K562 (cell line): ENCODE data around the gene HIVEP2. TPM values are rescaled to one million over a fixed set of nuclear protein-coding genes. Genes with fewer than 3 reads are reported as not detected.

Experiments used
- ATAC-seq: fragments of 200-7000 bp; cut with Tn5 transposase; 3 replicates; pipeline ENCODE4 v1.9.1; 2020; ENCODE audit warnings: moderate library complexity
- BruUV-seq: library from RNA; stranded (reverse); fragments of 400-500 nt; replicated peaks from 2 replicates; lab custom pipeline; 2021; lab: Mats Ljungman, UMichigan
- CTCF ChIA-PET: fragments of 300-600 bp; formaldehyde crosslinking; extraction: SDS; loops from one replicate; lab custom pipeline; 2021; ENCODE audit warnings: low intra/inter-chr PET ratio; lab: Yijun Ruan, JAX
- POLR2A ChIA-PET: fragments of 300-600, 350-650 bp; sonication (Branson Sonifier 250); formaldehyde crosslinking; extraction: SDS; loops from one replicate; lab custom pipeline; 2021; ENCODE audit warnings: antibody characterized with exemption, inconsistent platforms; lab: Yijun Ruan, JAX
- DNase-seq, 4 experiments: peaks; one replicate each; pipeline versions ENCODE4 v3.0.0 to v3.0.0-alpha.2; 2011 to 2018; ENCODE audit warnings: low spot score in 3 of 4, mixed read lengths in 3 of 4; ENCODE audit errors: extremely low read depth in 1 of 4
- FAIRE-seq: peaks from 2 replicates; lab custom pipeline; 2011; peaks lifted over from hg19 to GRCh38; lab: Jason Lieb, UNC
- H2AFZ ChIP-seq: 2 replicates; pipeline ENCODE4 v1.6.0; 2011; ENCODE audit warnings: low read depth, low read length, control low read depth, inconsistent platforms
- H3K27ac ChIP-seq: fragments of 200-600 bp; 3 replicates; pipeline ENCODE4 v1.8.0; 2011; ENCODE audit warnings: low read depth, mild to moderate bottlenecking, control low read depth, inconsistent platforms, low read length, moderate library complexity, mixed read lengths; ENCODE audit errors: extremely low read depth
- H3K27me3 ChIP-seq, 2 experiments: fragments of 300-600 bp in 1 of 2; 2 replicates in 1 of 2; 3 replicates in 1 of 2; pipeline versions ENCODE4 v1.6.0 to v1.8.0; 2011; ENCODE audit warnings: inconsistent platforms in 2 of 2, low read length in 2 of 2, mild to moderate bottlenecking in 1 of 2, mixed read lengths in 1 of 2, moderate library complexity in 1 of 2; ENCODE audit not compliant: control insufficient read depth in 2 of 2, insufficient read depth in 2 of 2
- H3K36me3 ChIP-seq: fragments of 300-600 bp; 3 replicates; pipeline ENCODE4 v1.8.0; 2011; ENCODE audit warnings: mild to moderate bottlenecking, low read length, inconsistent platforms; ENCODE audit not compliant: control insufficient read depth, insufficient read depth
- H3K4me1 ChIP-seq, 2 experiments: fragments of 200-600 bp in 1 of 2; replicated peaks in 1 of 2; 2 replicates in 1 of 2; 3 replicates in 1 of 2; pipeline versions ENCODE4 v1.5.1 to v1.8.0; 2011; ENCODE audit warnings: inconsistent platforms in 2 of 2, low read length in 2 of 2, mild to moderate bottlenecking in 1 of 2, mixed read lengths in 1 of 2, moderate library complexity in 1 of 2; ENCODE audit not compliant: control insufficient read depth in 2 of 2, insufficient read depth in 2 of 2
- H3K4me2 ChIP-seq: 2 replicates; pipeline ENCODE4 v1.6.1; 2011; ENCODE audit warnings: low read length, control low read depth, inconsistent platforms, mixed read lengths; ENCODE audit not compliant: insufficient read depth
- H3K4me3 ChIP-seq: fragments of 200-600 bp; sonication (generic), shearing (Covaris generic); 2 replicates; pipeline ENCODE4 v1.5.1; 2016; ENCODE audit warnings: control low read depth, inconsistent platforms
- H3K79me2 ChIP-seq: fragments of 200-600 bp; 3 replicates; pipeline ENCODE4 v1.8.0; 2011; ENCODE audit warnings: low read length, inconsistent platforms; ENCODE audit not compliant: control insufficient read depth, insufficient read depth
- H3K9ac ChIP-seq, 2 experiments: 2 replicates each; pipeline versions ENCODE4 v1.6.0 to v1.6.1; 2011; ENCODE audit warnings: low read depth in 2 of 2, low read length in 2 of 2, control low read depth in 1 of 2, inconsistent platforms in 1 of 2, mild to moderate bottlenecking in 1 of 2, mixed read lengths in 1 of 2; ENCODE audit not compliant: insufficient read depth in 1 of 2
- H3K9me1 ChIP-seq: one replicate; pipeline ENCODE4 v1.6.0; 2011; ENCODE audit warnings: inconsistent platforms, mild to moderate bottlenecking, low read length, moderate library complexity; ENCODE audit not compliant: control insufficient read depth, insufficient read depth
- H3K9me3 ChIP-seq: replicated peaks from 2 replicates; pipeline ENCODE4 v1.5.1; 2011; ENCODE audit warnings: low read depth, low read length, inconsistent platforms; ENCODE audit not compliant: control insufficient read depth, insufficient read depth
- H4K20me1 ChIP-seq: replicated peaks from 2 replicates; pipeline ENCODE4 v1.6.1; 2011; ENCODE audit warnings: low read length, inconsistent platforms, mixed read lengths; ENCODE audit not compliant: control insufficient read depth, insufficient read depth
- BACH1 ChIP-seq: fragments of 200-800 bp; sonication (Bioruptor generic); IDR thresholded peaks from 2 replicates; pipeline ENCODE4 v1.6.1; 2016; ENCODE audit warnings: missing genetic modification characterization, missing compliant biosample characterization
- CHD4 ChIP-seq: fragments of 200-600 bp; sonication (generic); IDR thresholded peaks from 3 replicates; pipeline ENCODE4 v1.6.1; 2012; ENCODE audit warnings: low read depth, mild to moderate bottlenecking, mixed read lengths, low read length, inconsistent platforms; ENCODE audit not compliant: insufficient read depth, insufficient replicate concordance, poor library complexity, severe bottlenecking
- ELF1 ChIP-seq: fragments of 200-800 bp; sonication (Bioruptor generic); IDR thresholded peaks from 2 replicates; pipeline ENCODE4 v1.6.1; 2016; ENCODE audit warnings: missing genetic modification characterization, missing compliant biosample characterization
- HDAC3 ChIP-seq: fragments of 450-650 bp; IDR thresholded peaks from 2 replicates; pipeline ENCODE4 v1.6.1; 2018; ENCODE audit warnings: borderline replicate concordance, mild to moderate bottlenecking, moderate library complexity; ENCODE audit not compliant: partially characterized antibody
- HDAC6 ChIP-seq: IDR thresholded peaks from 2 replicates; pipeline ENCODE4 v1.6.1; 2012; ENCODE audit warnings: low read depth, mild to moderate bottlenecking, control low read depth, inconsistent platforms, low read length, moderate library complexity
- KDM1A ChIP-seq, 2 experiments: fragments of 450-650 bp; IDR thresholded peaks; 2 replicates each; pipeline ENCODE4 v1.6.1; 2016; ENCODE audit warnings: mild to moderate bottlenecking in 2 of 2
- SMARCA5 ChIP-seq: fragments of 450-650 bp; IDR thresholded peaks from 2 replicates; pipeline ENCODE4 v1.6.1; 2016
- SMARCC2 ChIP-seq: fragments of 450-650 bp; IDR thresholded peaks from 2 replicates; pipeline ENCODE4 v1.6.1; 2017; ENCODE audit warnings: antibody characterized with exemption, moderate library complexity, mild to moderate bottlenecking, low read depth
- ZNF124 ChIP-seq: sonication (generic); formaldehyde crosslinking; IDR thresholded peaks from 2 replicates; pipeline ENCODE4 v1.8.1; 2022; ENCODE audit warnings: missing genetic modification reagents
- ZNF384 ChIP-seq: IDR thresholded peaks from 2 replicates; pipeline ENCODE4 v1.6.1; 2012; ENCODE audit warnings: low read depth, low read length, improper control_type of control experiment
- WGBS: fragments of 100-300 bp; shearing (Covaris generic); methylation state at CpG from one replicate; pipeline ENCODE4 v1.1.6; 2016; ENCODE audit warnings: low coverage, mixed read lengths; ENCODE audit not compliant: insufficient coverage; ENCODE audit errors: missing lambda C conversion rate; 5-methylcytosine and 5-hydroxymethylcytosine counted together
- in situ Hi-C: fragments of 300-500 bp; cut with MboI; formaldehyde crosslinking; loops from 4 replicates; pipeline ENCODE4 v1.15.0; 2018; ENCODE audit warnings: inconsistent platforms, mixed read lengths
- intact Hi-C: fragments of 100-400 bp; cut with micrococcal nuclease; formaldehyde crosslinking; loops from 2 replicates; pipeline ENCODE4 v1.14.2; 2022
- polyA plus RNA-seq, 8 experiments: library from polyadenylated mRNA; depleted of rRNA in 4 of 8; stranded (reverse) in 5 of 8; unstranded in 3 of 8; fragments of >200 nt; fragmentation: Nextera tagmentation in 2 of 8; fragmentation: Illumina TruSeq in 1 of 8; extraction: Ambion mirVana in 2 of 8; extraction: Trizol in 1 of 8; gene quantifications; 2 replicates each; pipeline versions ENCODE4 v1.2.1 to v1.2.3, GENCODE V29; 2011 to 2014; ENCODE audit warnings: inconsistent platforms in 1 of 8, missing spikeins in 1 of 8
- total RNA-seq, 7 experiments: library from RNA; depleted of rRNA in 6 of 7; stranded (reverse); fragments of >200 nt in 6 of 7; fragmentation: Illumina TruSeq in 2 of 7; extraction: Trizol in 2 of 7; gene quantifications; 2 replicates each; pipeline versions ENCODE4 v1.2.1 to v1.2.3, GENCODE V29; 2011 to 2021; ENCODE audit warnings: low replicate concordance in 1 of 7
- TF ChIP-seq, protein P1 (sequence below): fragments of 250-450 bp; sonication (Bioruptor Pico); IDR thresholded peaks from 2 replicates; pipeline ENCODE4 v1.9.0; 2021; ENCODE audit warnings: mild to moderate bottlenecking
- TF ChIP-seq, protein P2 (sequence below), 2 experiments: fragments of 200-800 bp in 1 of 2; sonication (Bioruptor generic) in 1 of 2; sonication (generic) in 1 of 2; formaldehyde crosslinking in 1 of 2; IDR thresholded peaks in 1 of 2; conservative IDR thresholded peaks in 1 of 2; 2 replicates each; pipeline versions ENCODE4 v1.5.0 to v1.6.1; 2016 to 2020; ENCODE audit warnings: missing compliant biosample characterization in 1 of 2, missing genetic modification characterization in 1 of 2, missing genetic modification reagents in 1 of 2
- TF ChIP-seq, protein P3 (sequence below), 2 experiments: fragments of 150-350 bp in 1 of 2; IDR thresholded peaks; 2 replicates each; pipeline ENCODE4 v1.6.1; 2012 to 2016; ENCODE audit warnings: low read depth in 2 of 2, low read length in 2 of 2, mild to moderate bottlenecking in 1 of 2, moderate library complexity in 1 of 2
- TF ChIP-seq, protein P4 (sequence below): fragments of 450-650 bp; IDR thresholded peaks from 2 replicates; pipeline ENCODE4 v1.6.1; 2017; ENCODE audit warnings: mild to moderate bottlenecking, moderate library complexity
- TF ChIP-seq, protein P5 (sequence below): fragments of 250-450 bp; sonication (Bioruptor Pico); IDR thresholded peaks from 2 replicates; pipeline ENCODE4 v1.8.0; 2021; ENCODE audit warnings: mild to moderate bottlenecking, moderate library complexity

The HIVEP2 gene
- total and polyA plus RNA-seq, 9 of the 15 experiments (the other 6 are each of a cell fraction or from before 2014, with no cell fraction given) = under 0.01 to 1.2 (median 0.31) TPM

DNA sequence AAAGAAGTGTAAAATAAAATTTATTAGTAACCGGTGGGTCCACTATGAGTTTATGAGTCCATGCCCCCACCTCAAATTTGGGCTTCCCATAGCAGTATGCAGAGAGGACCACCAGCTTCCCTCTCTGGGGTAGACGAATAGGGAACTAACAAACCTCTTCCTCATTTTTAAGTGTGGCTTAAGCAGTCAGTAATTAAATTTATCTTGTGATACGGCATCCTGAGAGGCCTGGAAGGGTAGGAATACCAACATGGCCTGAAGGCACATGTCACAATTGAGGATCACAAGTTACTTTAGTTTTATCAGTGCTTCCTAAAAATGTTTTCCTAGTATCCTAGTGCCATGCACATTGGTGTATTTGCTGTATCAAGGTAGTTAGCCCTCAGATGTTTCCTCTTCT lies 239.9 kb downstream of the HIVEP2 start:
- Histone ChIP-seq H3K9me1 (no peaks in the 10 kb centered on the region), H3K27me3 (no peaks in the 10 kb centered on the region), H3K9ac (no peak overlapping the region), H3K27ac (no peak overlapping the region), H4K20me1 (no peaks in the 10 kb centered on the region), H2AFZ (no peak overlapping the region), H3K9me3 (no peaks in the 10 kb centered on the region), H3K79me2 (no peaks in the 10 kb centered on the region), H3K4me2 (no peak overlapping the region), H3K36me3 (no peaks in the 10 kb centered on the region), H3K4me1 (no peaks in the 10 kb centered on the region; a peak in 2 of 5 replicates), H3K4me3 (no peak overlapping the region)
- no peak for FAIRE-seq
- WGBS = 6% methylated on average over 3 of the region's 3 CpGs
- no peak for DNase-seq
- POLR2A ChIA-PET = interaction anchor here (1.1 kb wide), 1 partner anchor 12 kb away, joined by 3 read pairs; no protein-coding TSS in a partner anchor
- in situ Hi-C loops (no loop called here), intact Hi-C loops (no loop called here)
- CTCF ChIA-PET = no interaction called here
- BruUV-seq = no TSS peak
- no peak for ATAC-seq
- TF ChIP-seq, protein P1, sequence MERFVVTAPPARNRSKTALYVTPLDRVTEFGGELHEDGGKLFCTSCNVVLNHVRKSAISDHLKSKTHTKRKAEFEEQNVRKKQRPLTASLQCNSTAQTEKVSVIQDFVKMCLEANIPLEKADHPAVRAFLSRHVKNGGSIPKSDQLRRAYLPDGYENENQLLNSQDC = no peak
- TF ChIP-seq, protein P2, sequence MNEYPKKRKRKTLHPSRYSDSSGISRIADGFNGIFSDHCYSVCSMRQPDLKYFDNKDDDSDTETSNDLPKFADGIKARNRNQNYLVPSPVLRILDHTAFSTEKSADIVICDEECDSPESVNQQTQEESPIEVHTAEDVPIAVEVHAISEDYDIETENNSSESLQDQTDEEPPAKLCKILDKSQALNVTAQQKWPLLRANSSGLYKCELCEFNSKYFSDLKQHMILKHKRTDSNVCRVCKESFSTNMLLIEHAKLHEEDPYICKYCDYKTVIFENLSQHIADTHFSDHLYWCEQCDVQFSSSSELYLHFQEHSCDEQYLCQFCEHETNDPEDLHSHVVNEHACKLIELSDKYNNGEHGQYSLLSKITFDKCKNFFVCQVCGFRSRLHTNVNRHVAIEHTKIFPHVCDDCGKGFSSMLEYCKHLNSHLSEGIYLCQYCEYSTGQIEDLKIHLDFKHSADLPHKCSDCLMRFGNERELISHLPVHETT (CRISPR knock-in tag; conservative IDR thresholded peaks at IDR 0.05 in 1 of 2, IDR thresholded peaks at IDR 0.05 in 1 of 2) = no peak
- no peak for TF ChIP-seq BACH1 (tag)
- TF ChIP-seq, protein P3, sequence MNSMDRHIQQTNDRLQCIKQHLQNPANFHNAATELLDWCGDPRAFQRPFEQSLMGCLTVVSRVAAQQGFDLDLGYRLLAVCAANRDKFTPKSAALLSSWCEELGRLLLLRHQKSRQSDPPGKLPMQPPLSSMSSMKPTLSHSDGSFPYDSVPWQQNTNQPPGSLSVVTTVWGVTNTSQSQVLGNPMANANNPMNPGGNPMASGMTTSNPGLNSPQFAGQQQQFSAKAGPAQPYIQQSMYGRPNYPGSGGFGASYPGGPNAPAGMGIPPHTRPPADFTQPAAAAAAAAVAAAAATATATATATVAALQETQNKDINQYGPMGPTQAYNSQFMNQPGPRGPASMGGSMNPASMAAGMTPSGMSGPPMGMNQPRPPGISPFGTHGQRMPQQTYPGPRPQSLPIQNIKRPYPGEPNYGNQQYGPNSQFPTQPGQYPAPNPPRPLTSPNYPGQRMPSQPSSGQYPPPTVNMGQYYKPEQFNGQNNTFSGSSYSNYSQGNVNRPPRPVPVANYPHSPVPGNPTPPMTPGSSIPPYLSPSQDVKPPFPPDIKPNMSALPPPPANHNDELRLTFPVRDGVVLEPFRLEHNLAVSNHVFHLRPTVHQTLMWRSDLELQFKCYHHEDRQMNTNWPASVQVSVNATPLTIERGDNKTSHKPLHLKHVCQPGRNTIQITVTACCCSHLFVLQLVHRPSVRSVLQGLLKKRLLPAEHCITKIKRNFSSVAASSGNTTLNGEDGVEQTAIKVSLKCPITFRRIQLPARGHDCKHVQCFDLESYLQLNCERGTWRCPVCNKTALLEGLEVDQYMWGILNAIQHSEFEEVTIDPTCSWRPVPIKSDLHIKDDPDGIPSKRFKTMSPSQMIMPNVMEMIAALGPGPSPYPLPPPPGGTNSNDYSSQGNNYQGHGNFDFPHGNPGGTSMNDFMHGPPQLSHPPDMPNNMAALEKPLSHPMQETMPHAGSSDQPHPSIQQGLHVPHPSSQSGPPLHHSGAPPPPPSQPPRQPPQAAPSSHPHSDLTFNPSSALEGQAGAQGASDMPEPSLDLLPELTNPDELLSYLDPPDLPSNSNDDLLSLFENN (IDR thresholded peaks at IDR 0.05; ENCODE audit: low read depth in 2 of 2, low read length in 2 of 2) = no peak
- TF ChIP-seq ZNF124 = no peak
- TF ChIP-seq, protein P4, sequence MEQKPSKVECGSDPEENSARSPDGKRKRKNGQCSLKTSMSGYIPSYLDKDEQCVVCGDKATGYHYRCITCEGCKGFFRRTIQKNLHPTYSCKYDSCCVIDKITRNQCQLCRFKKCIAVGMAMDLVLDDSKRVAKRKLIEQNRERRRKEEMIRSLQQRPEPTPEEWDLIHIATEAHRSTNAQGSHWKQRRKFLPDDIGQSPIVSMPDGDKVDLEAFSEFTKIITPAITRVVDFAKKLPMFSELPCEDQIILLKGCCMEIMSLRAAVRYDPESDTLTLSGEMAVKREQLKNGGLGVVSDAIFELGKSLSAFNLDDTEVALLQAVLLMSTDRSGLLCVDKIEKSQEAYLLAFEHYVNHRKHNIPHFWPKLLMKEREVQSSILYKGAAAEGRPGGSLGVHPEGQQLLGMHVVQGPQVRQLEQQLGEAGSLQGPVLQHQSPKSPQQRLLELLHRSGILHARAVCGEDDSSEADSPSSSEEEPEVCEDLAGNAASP = no peak
- TF ChIP-seq HDAC6 = no peak
- TF ChIP-seq SMARCA5 = no peak
- no peak for TF ChIP-seq KDM1A (IDR thresholded peaks at IDR 0.05)
- TF ChIP-seq ELF1 (tag) = no peak
- TF ChIP-seq SMARCC2 = no peak
- no peak for TF ChIP-seq ZNF384
- no peak for TF ChIP-seq CHD4
- TF ChIP-seq, protein P5, sequence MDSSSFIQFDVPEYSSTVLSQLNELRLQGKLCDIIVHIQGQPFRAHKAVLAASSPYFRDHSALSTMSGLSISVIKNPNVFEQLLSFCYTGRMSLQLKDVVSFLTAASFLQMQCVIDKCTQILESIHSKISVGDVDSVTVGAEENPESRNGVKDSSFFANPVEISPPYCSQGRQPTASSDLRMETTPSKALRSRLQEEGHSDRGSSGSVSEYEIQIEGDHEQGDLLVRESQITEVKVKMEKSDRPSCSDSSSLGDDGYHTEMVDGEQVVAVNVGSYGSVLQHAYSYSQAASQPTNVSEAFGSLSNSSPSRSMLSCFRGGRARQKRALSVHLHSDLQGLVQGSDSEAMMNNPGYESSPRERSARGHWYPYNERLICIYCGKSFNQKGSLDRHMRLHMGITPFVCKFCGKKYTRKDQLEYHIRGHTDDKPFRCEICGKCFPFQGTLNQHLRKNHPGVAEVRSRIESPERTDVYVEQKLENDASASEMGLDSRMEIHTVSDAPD (CRISPR knock-in tag) = no peak
- no peak for TF ChIP-seq HDAC3
